ENCODE measurements around the gene PLB1. TPM values are rescaled to one million over a fixed set of nuclear protein-coding genes. Genes with fewer than 3 reads are reported as not detected.

Gene PLB1
- total RNA-seq, 1 experiment from 2014 or later = 0.40 TPM

DNA sequence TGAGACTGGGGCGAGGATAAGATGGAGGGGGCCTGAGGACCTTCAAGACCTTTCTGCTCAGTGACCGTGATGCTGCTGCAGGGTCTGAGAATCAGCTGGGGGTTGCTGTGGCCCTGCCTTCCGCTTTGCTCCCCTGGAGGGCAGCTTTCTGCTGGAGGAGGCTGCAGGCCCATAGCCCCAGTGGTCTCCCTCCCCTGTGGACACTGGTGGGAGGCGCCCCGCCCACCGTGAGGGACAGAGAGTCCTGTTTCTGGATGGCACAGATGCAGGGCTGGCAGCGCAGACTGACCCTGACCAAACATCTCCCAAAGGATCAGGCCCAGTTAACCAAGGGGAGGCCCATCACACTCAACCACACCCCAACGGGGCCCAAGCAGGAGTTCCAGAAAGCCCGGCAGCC, 42.8 kb downstream of the PLB1 start:
- TF ChIP-seq EZH2 (IDR thresholded peaks at IDR 0.05; ENCODE audit: low read length, unreplicated experiment) (no peak), CTCF (conservative IDR thresholded peaks at IDR 0.05; ENCODE audit: low read depth, low read length) (no peak), EZH2phosphoT487 (IDR thresholded peaks at IDR 0.05; ENCODE audit: borderline replicate concordance, low read length) (no peak)
- H3K9me2 ChIP-seq (replicated peaks; ENCODE audit: low read length) = no peaks in the 10 kb centered on the region
- no peaks in the 10 kb centered on the region for H3K9me3 ChIP-seq (ENCODE audit: low read length)
- POLR2A ChIA-PET (ENCODE audit: unreplicated experiment) = interaction anchor here (0.5 kb wide), 1 partner anchor 411 kb away, joined by 5 read pairs; no protein-coding TSS in a partner anchor
- H4K20me1 ChIP-seq (ENCODE audit: low read length) = no peaks in the 10 kb centered on the region
- H3K4me3 ChIP-seq (ENCODE audit: low read length) = no peak overlapping the region
- no peak overlapping the region for H3K4me2 ChIP-seq (ENCODE audit: low read length)
- H3K27ac ChIP-seq (ENCODE audit: low read length) = no peak overlapping the region
- ATAC-seq (no peak), DNase-seq (no peak)
- H3K79me2 ChIP-seq (ENCODE audit: low read length) = no peaks in the 10 kb centered on the region
- H3K36me3 ChIP-seq (ENCODE audit: low read depth, low read length) = no peaks in the 10 kb centered on the region
- no TSS peak for BruUV-seq (replicated peaks)
- CTCF ChIA-PET = no interaction called here
- H3K27me3 ChIP-seq (ENCODE audit: low read length) = no peaks in the 10 kb centered on the region
- H3K9ac ChIP-seq (ENCODE audit: low read length) = no peak overlapping the region
- H3K4me1 ChIP-seq (ENCODE audit: insufficient read depth, low read length) = no peaks in the 10 kb centered on the region
- intact Hi-C loops (cut with micrococcal nuclease) = no loop called here
- H2AFZ ChIP-seq (ENCODE audit: low read length) = no peak overlapping the region
- no peaks in the 10 kb centered on the region for H3F3A ChIP-seq (ENCODE audit: low read length, unreplicated experiment)

GRCh38 chr2:28539118-28539541, 43.3 kb downstream of the PLB1 start:
- no peak for DNase-seq
- H3K79me2 ChIP-seq (ENCODE audit: low read length) = no peaks in the 10 kb centered on the region
- CTCF ChIA-PET = no interaction called here
- H3K27me3 ChIP-seq (ENCODE audit: low read length) = no peaks in the 10 kb centered on the region
- H3F3A ChIP-seq (ENCODE audit: low read length, unreplicated experiment) = no peaks in the 10 kb centered on the region
- H3K4me3 ChIP-seq (ENCODE audit: low read length) = no peak overlapping the region
- H3K4me1 ChIP-seq (ENCODE audit: insufficient read depth, low read length) = no peaks in the 10 kb centered on the region
- H3K9ac ChIP-seq (ENCODE audit: low read length) = no peak overlapping the region
- no peak overlapping the region for H3K27ac ChIP-seq (ENCODE audit: low read length)
- no peak overlapping the region for H2AFZ ChIP-seq (ENCODE audit: low read length)
- H3K36me3 ChIP-seq (ENCODE audit: low read depth, low read length) = no peaks in the 10 kb centered on the region
- no peak for TF ChIP-seq EZH2phosphoT487 (IDR thresholded peaks at IDR 0.05; ENCODE audit: borderline replicate concordance, low read length)
- TF ChIP-seq EZH2 (IDR thresholded peaks at IDR 0.05; ENCODE audit: low read length, unreplicated experiment) = no peak
- TF ChIP-seq CTCF (conservative IDR thresholded peaks at IDR 0.05; ENCODE audit: low read depth, low read length) = no peak
- no peaks in the 10 kb centered on the region for H4K20me1 ChIP-seq (ENCODE audit: low read length)
- no TSS peak for BruUV-seq (replicated peaks)
- no peaks in the 10 kb centered on the region for H3K9me3 ChIP-seq (ENCODE audit: low read length)
- POLR2A ChIA-PET (ENCODE audit: unreplicated experiment) = no interaction called here
- no peak overlapping the region for H3K4me2 ChIP-seq (ENCODE audit: low read length)
- intact Hi-C loops (cut with micrococcal nuclease) = no loop called here
- H3K9me2 ChIP-seq (replicated peaks; ENCODE audit: low read length) = no peaks in the 10 kb centered on the region
- no peak for ATAC-seq

DNA sequence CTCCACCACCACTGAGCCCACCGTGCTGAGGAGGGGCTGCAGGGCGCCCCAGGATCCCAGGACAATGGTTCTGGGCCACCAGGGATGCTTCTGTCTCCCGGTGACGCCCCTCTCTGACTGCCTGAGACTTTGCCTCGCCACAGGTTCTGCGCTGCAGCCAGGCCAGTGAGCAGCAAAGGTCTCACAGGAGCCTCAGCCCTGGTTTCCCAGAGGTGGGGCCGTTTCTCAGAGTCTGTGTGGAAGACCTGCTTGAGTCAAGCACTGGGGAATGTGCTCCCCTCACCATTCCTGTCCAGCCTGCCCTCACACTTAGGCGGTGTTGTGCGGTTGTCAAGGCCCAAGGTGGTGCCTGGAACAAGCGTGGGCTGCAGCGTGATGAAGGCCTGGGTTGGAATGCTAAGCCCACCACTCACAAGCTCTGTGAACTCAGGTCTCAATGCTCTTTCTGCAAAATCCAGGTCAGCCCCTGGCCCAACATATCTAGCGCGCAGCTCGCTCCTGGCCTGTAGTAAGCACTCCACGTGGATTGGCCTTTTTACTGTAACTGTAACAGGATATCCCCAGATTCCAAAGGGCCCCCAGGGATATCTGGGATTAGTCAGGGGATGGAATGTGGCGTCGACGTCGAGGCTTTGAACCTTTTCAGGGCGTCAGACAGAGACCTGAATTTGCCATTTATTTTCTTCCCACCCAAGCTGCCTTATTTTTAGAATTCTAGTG, 47.6 kb downstream of the PLB1 start:
- no peak overlapping the region for H3K9ac ChIP-seq (ENCODE audit: low read length)
- DNase-seq = no peak
- no peaks in the 10 kb centered on the region for H3K79me2 ChIP-seq (ENCODE audit: low read length)
- H3K9me3 ChIP-seq (ENCODE audit: low read length) = no peaks in the 10 kb centered on the region
- ChIA-PET POLR2A (ENCODE audit: unreplicated experiment) (no interaction called here), CTCF (no interaction called here)
- no peak overlapping the region for H3K4me3 ChIP-seq (ENCODE audit: low read length)
- H3K27me3 ChIP-seq (ENCODE audit: low read length) = no peaks in the 10 kb centered on the region
- no peaks in the 10 kb centered on the region for H4K20me1 ChIP-seq (ENCODE audit: low read length)
- no peak overlapping the region for H2AFZ ChIP-seq (ENCODE audit: low read length)
- H3F3A ChIP-seq (ENCODE audit: low read length, unreplicated experiment) = no peaks in the 10 kb centered on the region
- BruUV-seq (replicated peaks) = no TSS peak
- intact Hi-C loops (cut with micrococcal nuclease) = no loop called here
- ATAC-seq = no peak
- H3K9me2 ChIP-seq (replicated peaks; ENCODE audit: low read length) = no peaks in the 10 kb centered on the region
- TF ChIP-seq EZH2 (IDR thresholded peaks at IDR 0.05; ENCODE audit: low read length, unreplicated experiment) (no peak), CTCF (conservative IDR thresholded peaks at IDR 0.05; ENCODE audit: low read depth, low read length) (no peak), EZH2phosphoT487 (IDR thresholded peaks at IDR 0.05; ENCODE audit: borderline replicate concordance, low read length) (no peak)
- no peaks in the 10 kb centered on the region for H3K36me3 ChIP-seq (ENCODE audit: low read depth, low read length)
- H3K4me2 ChIP-seq (ENCODE audit: low read length) = no peak overlapping the region
- H3K4me1 ChIP-seq (ENCODE audit: insufficient read depth, low read length) = peaks cover 11% of the 10 kb centered on the region
- H3K27ac ChIP-seq (ENCODE audit: low read length) = no peak overlapping the region
